Psoas muscle (tissue), 8 donors: ENCODE data around the gene COL12A1. TPM values are rescaled to one million over a fixed set of nuclear protein-coding genes. Genes with fewer than 3 reads are reported as not detected.

Experiments
- ATAC-seq, 4 donors: fragments of 200-7000 bp; cut with Tn5 transposase; one replicate each; pipeline ENCODE4 v1.9.1; 2020; ENCODE audit warnings: moderate library complexity in 3 of 4, mild to moderate bottlenecking in 2 of 4
- DNase-seq, 2 donors: peaks; one replicate each; pipeline ENCODE4 v3.0.0-alpha.2; 2020
- H3K27ac ChIP-seq: fragments of 200-600 bp; one replicate; pipeline ENCODE4 v1.8.0; 2022
- H3K27me3 ChIP-seq, 3 donors: fragments of 200-600 bp in 1 of 3; one replicate each; pipeline versions ENCODE4 v1.6.1 to v1.8.0; 2013 to 2022; ENCODE audit warnings: low read length in 2 of 3, mild to moderate bottlenecking in 2 of 3, moderate library complexity in 1 of 3; ENCODE audit not compliant: insufficient read depth in 3 of 3
- H3K36me3 ChIP-seq, 2 donors: fragments of 200-600 bp in 1 of 2; one replicate each; pipeline versions ENCODE4 v1.6.1 to v1.8.0; 2013 to 2022; ENCODE audit warnings: low read depth in 1 of 2, mild to moderate bottlenecking in 1 of 2, moderate library complexity in 1 of 2; ENCODE audit not compliant: insufficient read depth in 1 of 2
- H3K4me1 ChIP-seq: fragments of 200-600 bp; one replicate; pipeline ENCODE4 v1.8.0; 2022
- H3K4me3 ChIP-seq: fragments of 200-600 bp; one replicate; pipeline ENCODE4 v1.8.0; 2022; ENCODE audit warnings: mild to moderate bottlenecking
- H3K9me3 ChIP-seq: fragments of 200-600 bp; one replicate; pipeline ENCODE4 v1.8.0; 2022
- WGBS, 3 donors: extraction: QIAGEN DNeasy Blood & Tissue Kit; methylation state at CpG; one replicate each; pipeline versions ENCODE4 v1.1.6 to v1.1.7; 2013; 5-methylcytosine and 5-hydroxymethylcytosine counted together
- intact Hi-C, 2 donors: fragments of 100-400 bp; cut with DNase I; formaldehyde crosslinking; loops; one replicate each; pipeline versions ENCODE4 v1.11.0 to v1.14.2; 2022
- polyA plus RNA-seq, 3 donors: library from polyadenylated mRNA; stranded (reverse); fragments of 200-250 nt; gene quantifications; one replicate each; pipeline ENCODE4 v1.2.3, GENCODE V29; 2013
- total RNA-seq, 4 donors: library from RNA; stranded (reverse); fragmentation: NEBNext Ultra II Directional in 2 of 4; extraction: Animal tissue kit (Norgen Biotek cat#: 25700) in 2 of 4; gene quantifications; one replicate each; pipeline versions ENCODE4 v1.2.1 to v1.2.4, GENCODE V29; 2021 to 2023
- TF ChIP-seq, protein P1 (sequence below): fragments of 200-600 bp; IDR thresholded peaks from one replicate; pipeline ENCODE4 v1.8.0; 2022; ENCODE audit warnings: antibody characterized with exemption
- donor health status: healthy with polysubstance abuse.
- donor health status: DM: no; HTN: no; CAD: no; lungs with moderate emphysema.
- donor health status: Bipolar disorder and iron deficiency.
- donor health status: healthy.
- donor health status: DM: yes; HTN: yes; CAD: no.
- donor health status: DM: no; HTN: no; CAD: no.
- donor health status: DM: no; HTN: no; CAD: no.
- donor health status: DM: yes; HTN: yes; CAD: no.

COL12A1 gene
- total and polyA plus RNA-seq, 7 donors, result 2.7 to 23.2 (median 5.9) TPM

DNA sequence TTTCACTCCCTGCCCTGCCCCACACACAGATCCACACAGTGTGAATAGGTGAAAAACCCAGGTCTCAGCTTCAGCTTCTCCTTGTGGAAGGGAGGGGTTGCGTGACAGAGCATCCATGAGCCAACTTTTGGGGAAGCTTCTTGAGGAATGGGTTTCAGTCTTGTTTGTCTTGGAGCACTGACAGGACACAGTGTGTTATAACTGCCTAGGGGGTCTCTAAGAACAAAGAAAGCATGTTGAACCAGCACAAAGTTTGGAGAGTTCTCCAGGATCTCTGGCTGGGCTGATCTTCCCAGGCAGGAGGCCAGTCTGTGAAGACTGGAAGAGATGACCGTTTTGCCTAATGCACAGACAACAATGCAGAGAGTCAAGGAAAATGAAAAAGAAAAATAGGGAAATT, 164.5 kb downstream of the COL12A1 start:
- TF ChIP-seq, protein P1, sequence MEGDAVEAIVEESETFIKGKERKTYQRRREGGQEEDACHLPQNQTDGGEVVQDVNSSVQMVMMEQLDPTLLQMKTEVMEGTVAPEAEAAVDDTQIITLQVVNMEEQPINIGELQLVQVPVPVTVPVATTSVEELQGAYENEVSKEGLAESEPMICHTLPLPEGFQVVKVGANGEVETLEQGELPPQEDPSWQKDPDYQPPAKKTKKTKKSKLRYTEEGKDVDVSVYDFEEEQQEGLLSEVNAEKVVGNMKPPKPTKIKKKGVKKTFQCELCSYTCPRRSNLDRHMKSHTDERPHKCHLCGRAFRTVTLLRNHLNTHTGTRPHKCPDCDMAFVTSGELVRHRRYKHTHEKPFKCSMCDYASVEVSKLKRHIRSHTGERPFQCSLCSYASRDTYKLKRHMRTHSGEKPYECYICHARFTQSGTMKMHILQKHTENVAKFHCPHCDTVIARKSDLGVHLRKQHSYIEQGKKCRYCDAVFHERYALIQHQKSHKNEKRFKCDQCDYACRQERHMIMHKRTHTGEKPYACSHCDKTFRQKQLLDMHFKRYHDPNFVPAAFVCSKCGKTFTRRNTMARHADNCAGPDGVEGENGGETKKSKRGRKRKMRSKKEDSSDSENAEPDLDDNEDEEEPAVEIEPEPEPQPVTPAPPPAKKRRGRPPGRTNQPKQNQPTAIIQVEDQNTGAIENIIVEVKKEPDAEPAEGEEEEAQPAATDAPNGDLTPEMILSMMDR, result no peak
- H3K27ac ChIP-seq, result no peak overlapping the region
- WGBS, 3 donors, result 42 to 82% (median 67%) methylated on average over 2 of the region's 2 CpGs
- no peaks in the 10 kb centered on the region for H3K27me3 ChIP-seq
- peaks cover 6% of the 10 kb centered on the region for H3K9me3 ChIP-seq
- ATAC-seq, result no peak
- no peak overlapping the region for H3K4me3 ChIP-seq
- no peak for DNase-seq
- intact Hi-C loops, result no loop called here
- H3K4me1 ChIP-seq, result no peaks in the 10 kb centered on the region
- H3K36me3 ChIP-seq, result no peaks in the 10 kb centered on the region

Other genes starting within 250 kb of the COL12A1 start
- 100 to 1,000 TPM; 224 to 466 (median 320) TPM for gene COX7A2, start 37.7 kb upstream of the COL12A1 start, total RNA-seq
- 100 to 1,000 TPM; 324 to 404 (median 372) TPM for gene COX7A2, start 37.7 kb upstream of the COL12A1 start, polyA plus RNA-seq
- 10 to 100 TPM; 30.9 to 52.6 (median 41.6) TPM for gene TMEM30A, start 78.7 kb upstream of the COL12A1 start, total RNA-seq
- gene TMEM30A, start 78.7 kb upstream of the COL12A1 start, polyA plus RNA-seq, result 10 to 100 TPM; 18.7 to 46.1 (median 37.6) TPM